ENCODE measurements around the gene B3GNT5.

Gene B3GNT5

DNA sequence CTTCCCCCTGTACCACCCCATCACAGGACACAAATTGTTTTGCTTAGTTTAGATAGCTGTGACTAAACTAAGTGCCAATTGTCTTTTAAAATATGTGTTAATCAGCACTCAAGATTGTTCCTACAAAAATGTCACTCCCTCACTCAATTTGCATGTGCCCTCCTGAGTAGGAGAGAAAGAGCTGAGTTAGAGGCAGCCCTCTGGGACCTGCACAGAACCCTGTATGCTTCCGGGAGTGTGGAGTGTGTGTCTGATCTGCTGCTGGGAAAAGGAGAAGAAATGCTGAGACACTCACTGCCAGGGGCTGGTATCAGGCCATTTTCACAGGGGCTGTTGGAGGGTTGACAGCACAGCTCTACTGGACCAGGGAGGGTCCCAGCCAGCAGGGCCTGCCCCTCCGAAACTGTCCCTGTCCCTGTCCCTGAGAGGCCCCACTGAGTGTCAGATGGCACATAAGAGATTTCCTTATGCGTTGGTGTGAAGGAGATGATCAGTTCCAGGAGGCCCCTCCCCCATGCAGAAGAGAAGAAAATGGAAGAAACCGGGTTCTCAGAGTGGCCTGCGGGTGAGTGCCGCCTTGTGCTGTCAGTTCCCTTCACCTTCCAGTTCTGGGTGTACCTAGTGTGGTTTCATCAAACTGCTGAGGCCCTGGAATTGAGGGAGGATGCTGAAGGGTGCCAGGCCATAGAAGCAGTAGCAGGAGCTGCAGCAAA lies 3.9 kb upstream of the B3GNT5 start:
- H3K4me1 ChIP-seq (ENCODE audit: control insufficient read depth in 5 of 5, insufficient read depth in 5 of 5, low read length in 5 of 5): peaks cover 0 to 18% (median 9%) of the 10 kb centered on the region in 5 donors
- H3K27ac ChIP-seq (ENCODE audit: low read depth, low read length): no peak overlapping the region
- H3K9ac ChIP-seq (ENCODE audit: low read length in 5 of 5): no peak overlapping the region
- no peak overlapping the region for H3K4me3 ChIP-seq (ENCODE audit: low read depth in 1 of 5, low read length in 5 of 5)
- H3K36me3 ChIP-seq (ENCODE audit: control insufficient read depth in 5 of 5, insufficient read depth in 5 of 5, low read length in 5 of 5): no peaks in the 10 kb centered on the region
- no peaks in the 10 kb centered on the region for H3K27me3 ChIP-seq (ENCODE audit: control insufficient read depth in 5 of 5, insufficient read depth in 4 of 5, low read length in 5 of 5)
- H3K9me3 ChIP-seq (ENCODE audit: control insufficient read depth in 5 of 5, low read length in 5 of 5): no peaks in the 10 kb centered on the region

DNA sequence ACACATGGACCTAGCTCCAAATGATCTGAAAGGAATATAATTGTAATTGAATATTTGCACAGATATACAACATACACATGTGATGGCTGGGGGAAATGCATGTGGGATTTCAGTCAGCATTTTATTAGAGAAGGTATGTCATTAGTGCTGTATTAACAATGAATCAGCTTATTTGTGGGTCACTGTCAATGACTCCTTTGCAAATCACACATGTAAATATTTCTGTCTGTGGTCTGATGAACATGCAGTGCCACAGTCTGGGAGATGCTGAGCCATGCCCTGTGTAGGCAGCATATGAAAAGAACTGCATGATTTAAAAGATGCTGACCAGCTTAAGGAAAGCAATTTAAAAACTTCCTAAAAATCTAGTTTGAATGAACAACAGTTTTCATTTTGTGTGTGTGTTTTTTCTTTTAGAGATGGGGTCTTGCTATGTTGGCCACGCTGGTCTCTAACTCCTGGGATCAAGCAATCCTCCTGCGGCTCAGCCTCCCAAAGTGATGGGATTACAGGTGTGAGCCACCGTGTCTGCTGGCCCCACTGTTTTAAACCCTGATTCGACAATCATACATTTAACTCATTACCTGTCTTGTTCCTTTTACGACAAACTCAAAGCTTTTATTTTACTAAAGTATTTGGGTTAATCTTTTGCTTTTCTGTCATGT lies 803 bp upstream of the B3GNT5 start:
- Histone ChIP-seq H3K27ac (ENCODE audit: low read depth, low read length) (no peak overlapping the region), H3K36me3 (ENCODE audit: control insufficient read depth in 5 of 5, insufficient read depth in 5 of 5, low read length in 5 of 5) (no peaks in the 10 kb centered on the region), H3K4me3 (ENCODE audit: low read depth in 1 of 5, low read length in 5 of 5) (peak overlapping the region in 3 of 5 donors; percentile 73 to 92 (median 87)), H3K4me1 (ENCODE audit: control insufficient read depth in 5 of 5, insufficient read depth in 5 of 5, low read length in 5 of 5) (peaks cover 0 to 18% (median 12%) of the 10 kb centered on the region in 5 donors), H3K9ac (ENCODE audit: low read length in 5 of 5) (peak overlapping the region in 1 of 5 donors; percentile 66), H3K27me3 (ENCODE audit: control insufficient read depth in 5 of 5, insufficient read depth in 4 of 5, low read length in 5 of 5) (no peaks in the 10 kb centered on the region), H3K9me3 (ENCODE audit: control insufficient read depth in 5 of 5, low read length in 5 of 5) (no peaks in the 10 kb centered on the region)

DNA sequence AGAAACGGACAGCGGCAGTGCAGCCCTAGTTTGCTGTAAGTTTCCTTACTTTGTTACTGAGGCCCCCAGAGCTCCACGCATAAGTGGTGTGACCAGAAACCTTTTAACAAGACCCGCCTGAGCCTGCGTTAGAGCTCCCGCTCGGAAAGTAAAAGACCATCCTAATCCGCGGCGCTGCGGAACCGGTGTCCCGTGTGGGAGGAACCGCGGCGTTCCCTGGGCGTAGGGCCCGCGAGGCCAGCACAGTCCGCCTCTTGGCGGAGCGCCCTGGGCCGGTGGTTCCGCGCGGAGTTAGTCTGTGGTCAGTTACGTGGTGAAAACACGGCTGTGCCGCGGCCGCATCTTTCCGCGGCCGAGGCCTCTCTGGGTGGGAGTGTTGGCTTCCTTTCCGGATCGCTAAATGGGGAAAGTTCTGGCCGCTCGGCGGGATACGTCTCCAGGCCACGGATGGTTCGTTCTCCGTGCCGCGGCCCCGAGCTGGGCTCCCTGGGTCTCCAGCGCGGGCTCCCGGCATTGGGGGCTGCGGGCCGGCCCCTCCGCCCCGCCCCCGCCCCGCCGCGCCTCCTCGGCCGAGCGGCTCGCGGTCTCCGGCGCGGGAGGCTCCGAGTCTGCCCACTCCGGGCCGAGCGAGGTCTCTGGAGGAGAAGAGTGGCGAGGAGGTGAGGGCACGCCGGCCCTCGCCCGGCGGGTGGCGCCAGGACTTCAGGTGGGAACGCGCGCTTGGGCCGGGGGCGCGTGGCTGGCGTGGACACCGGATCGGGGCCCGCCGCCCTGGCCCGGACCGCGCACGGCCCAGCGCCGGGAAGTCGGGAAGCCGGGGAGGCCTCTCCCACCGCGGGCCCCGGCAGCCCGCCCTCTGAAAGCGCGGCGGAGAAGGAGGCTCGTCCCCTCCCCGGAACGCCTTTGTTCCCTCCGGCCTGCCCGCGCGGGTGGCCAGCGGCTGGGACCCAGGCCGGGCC lies 754 bp downstream of the B3GNT5 start:
- H3K9ac ChIP-seq (ENCODE audit: low read length in 5 of 5): peak overlapping the region; percentile 79 to 95 (median 90)
- no peaks in the 10 kb centered on the region for H3K9me3 ChIP-seq (ENCODE audit: control insufficient read depth in 5 of 5, low read length in 5 of 5)
- peak overlapping the region; percentile 73 to 92 (median 87) for H3K4me3 ChIP-seq (ENCODE audit: low read depth in 1 of 5, low read length in 5 of 5)
- no peaks in the 10 kb centered on the region for H3K27me3 ChIP-seq (ENCODE audit: control insufficient read depth in 5 of 5, insufficient read depth in 4 of 5, low read length in 5 of 5)
- H3K27ac ChIP-seq (ENCODE audit: low read depth, low read length): peak overlapping the region; percentile 89
- no peaks in the 10 kb centered on the region for H3K36me3 ChIP-seq (ENCODE audit: control insufficient read depth in 5 of 5, insufficient read depth in 5 of 5, low read length in 5 of 5)
- H3K4me1 ChIP-seq (ENCODE audit: control insufficient read depth in 5 of 5, insufficient read depth in 5 of 5, low read length in 5 of 5): peaks cover 0 to 18% (median 12%) of the 10 kb centered on the region in 5 donors

DNA sequence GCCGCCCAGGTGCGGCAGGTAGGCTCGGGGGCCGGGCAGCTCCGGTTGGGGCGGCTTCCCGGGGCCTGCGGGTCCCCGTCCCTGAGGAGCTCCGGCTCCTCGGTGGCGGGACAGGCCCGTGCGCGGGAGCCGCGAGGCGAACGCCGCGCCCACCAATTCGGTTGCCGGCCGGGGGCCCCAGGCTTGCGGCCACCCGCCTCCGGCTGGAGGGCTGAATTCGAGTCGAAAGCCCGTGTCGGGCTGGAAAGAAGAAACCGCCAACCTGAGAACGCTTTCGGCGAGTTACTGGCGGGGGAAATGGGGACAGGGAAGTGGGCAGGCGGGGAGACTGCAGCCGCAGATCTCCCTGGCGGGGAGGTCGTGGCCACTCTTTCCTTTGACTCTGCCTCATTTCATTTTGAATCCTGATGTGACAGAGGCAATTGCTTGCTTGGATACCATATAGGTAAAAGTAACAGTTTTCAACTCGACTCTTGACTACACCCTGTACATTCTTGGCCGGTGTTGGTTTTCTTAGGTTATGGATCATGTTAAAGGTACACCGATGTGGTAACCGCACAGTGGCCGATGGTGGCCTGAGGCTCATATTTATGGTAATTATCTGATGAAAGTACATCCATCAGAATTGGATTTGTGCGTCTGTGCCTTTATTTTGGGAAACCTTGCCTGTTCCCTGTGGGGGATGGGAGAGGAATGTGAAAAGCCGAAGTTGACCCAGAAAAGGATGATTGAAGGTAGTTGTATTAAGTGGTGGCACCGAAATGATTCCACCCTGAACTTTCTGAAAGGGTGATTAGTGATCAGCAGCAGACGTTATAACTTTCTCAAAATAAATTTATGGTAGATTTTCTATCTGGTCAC lies 1.7 kb downstream of the B3GNT5 start:
- Histone ChIP-seq H3K4me1 (ENCODE audit: control insufficient read depth in 5 of 5, insufficient read depth in 5 of 5, low read length in 5 of 5) (peaks cover 0 to 25% (median 21%) of the 10 kb centered on the region in 5 donors), H3K36me3 (ENCODE audit: control insufficient read depth in 5 of 5, insufficient read depth in 5 of 5, low read length in 5 of 5) (no peaks in the 10 kb centered on the region), H3K27me3 (ENCODE audit: control insufficient read depth in 5 of 5, insufficient read depth in 4 of 5, low read length in 5 of 5) (no peaks in the 10 kb centered on the region), H3K27ac (ENCODE audit: low read depth, low read length) (peak overlapping the region; percentile 89), H3K4me3 (ENCODE audit: low read depth in 1 of 5, low read length in 5 of 5) (peak overlapping the region; percentile 73 to 92 (median 87)), H3K9ac (ENCODE audit: low read length in 5 of 5) (peak overlapping the region; percentile 64 to 92 (median 80)), H3K9me3 (ENCODE audit: control insufficient read depth in 5 of 5, low read length in 5 of 5) (no peaks in the 10 kb centered on the region)

DNA sequence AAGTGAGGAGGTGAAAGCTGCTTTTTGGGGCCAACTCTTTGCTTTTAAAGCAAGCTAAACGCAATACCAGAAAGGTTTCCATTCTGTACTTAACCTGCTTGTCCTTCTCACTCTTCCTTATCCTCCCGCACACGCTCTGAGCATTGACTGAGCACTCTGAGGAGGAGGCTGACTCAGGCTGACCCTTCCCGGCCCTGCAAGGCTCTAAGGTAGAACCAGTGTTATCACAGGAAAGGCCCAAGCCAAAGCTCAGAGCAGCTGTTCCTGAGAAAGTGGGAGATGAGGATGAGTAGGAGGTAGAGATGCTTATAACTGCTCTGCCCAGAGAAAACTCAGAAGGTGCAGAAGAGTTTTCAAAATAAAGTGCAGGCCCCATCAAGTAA lies 2.3 kb downstream of the B3GNT5 start:
- Histone ChIP-seq H3K4me3 (ENCODE audit: low read depth in 1 of 5, low read length in 5 of 5) (peak overlapping the region; percentile 73 to 92 (median 87)), H3K9ac (ENCODE audit: low read length in 5 of 5) (peak overlapping the region in 3 of 5 donors; percentile 64 to 92 (median 80)), H3K9me3 (ENCODE audit: control insufficient read depth in 5 of 5, low read length in 5 of 5) (no peaks in the 10 kb centered on the region), H3K4me1 (ENCODE audit: control insufficient read depth in 5 of 5, insufficient read depth in 5 of 5, low read length in 5 of 5) (peaks cover 0 to 31% (median 27%) of the 10 kb centered on the region in 5 donors), H3K36me3 (ENCODE audit: control insufficient read depth in 5 of 5, insufficient read depth in 5 of 5, low read length in 5 of 5) (no peaks in the 10 kb centered on the region), H3K27ac (ENCODE audit: low read depth, low read length) (peak overlapping the region; percentile 89), H3K27me3 (ENCODE audit: control insufficient read depth in 5 of 5, insufficient read depth in 4 of 5, low read length in 5 of 5) (no peaks in the 10 kb centered on the region)

DNA sequence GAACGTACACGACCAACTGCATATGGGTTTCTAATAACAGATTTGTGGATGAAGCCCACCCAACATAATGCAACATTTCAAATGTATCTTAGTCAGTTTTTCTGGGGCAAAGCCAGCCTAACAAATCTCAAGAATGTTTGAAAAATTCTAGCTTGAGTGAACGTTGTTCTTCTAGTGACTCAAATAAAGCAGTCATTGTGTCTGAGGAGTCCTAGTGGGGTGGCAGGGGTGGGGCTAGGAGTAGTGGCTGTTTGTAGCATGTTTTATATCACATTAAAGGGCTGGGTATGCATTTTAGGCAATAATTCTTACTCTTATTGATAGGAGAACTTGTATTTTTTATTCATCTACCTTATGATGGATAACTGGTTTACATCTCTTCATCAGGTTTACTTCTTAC lies 6.0 kb downstream of the B3GNT5 start:
- H3K4me1 ChIP-seq (ENCODE audit: control insufficient read depth in 5 of 5, insufficient read depth in 5 of 5, low read length in 5 of 5): peaks cover 0 to 43% (median 32%) of the 10 kb centered on the region in 5 donors
- H3K27me3 ChIP-seq (ENCODE audit: control insufficient read depth in 5 of 5, insufficient read depth in 4 of 5, low read length in 5 of 5): no peaks in the 10 kb centered on the region
- H3K27ac ChIP-seq (ENCODE audit: low read depth, low read length): no peak overlapping the region
- no peaks in the 10 kb centered on the region for H3K9me3 ChIP-seq (ENCODE audit: control insufficient read depth in 5 of 5, low read length in 5 of 5)
- H3K36me3 ChIP-seq (ENCODE audit: control insufficient read depth in 5 of 5, insufficient read depth in 5 of 5, low read length in 5 of 5): no peaks in the 10 kb centered on the region
- no peak overlapping the region for H3K9ac ChIP-seq (ENCODE audit: low read length in 5 of 5)
- H3K4me3 ChIP-seq (ENCODE audit: low read depth in 1 of 5, low read length in 5 of 5): no peak overlapping the region

DNA sequence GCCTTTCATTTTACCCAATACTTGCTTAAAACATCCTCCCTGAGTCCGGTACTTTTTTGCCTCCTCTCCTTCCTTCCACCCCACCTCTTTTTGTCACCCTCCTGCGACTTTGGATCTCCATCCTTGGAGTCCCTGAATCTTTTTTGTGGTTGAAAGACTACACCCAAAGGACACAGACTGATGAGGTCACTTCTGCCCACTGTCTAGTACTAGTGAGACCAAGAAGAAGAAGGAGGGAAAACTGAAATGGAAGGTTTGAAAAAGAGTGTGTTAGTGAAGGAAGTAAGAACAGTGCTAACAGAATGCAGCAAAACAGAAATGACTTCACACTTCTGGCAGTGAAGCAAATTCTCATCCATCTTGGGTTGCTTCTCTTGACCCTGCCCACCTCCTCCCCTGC lies 6.6 kb downstream of the B3GNT5 start:
- Histone ChIP-seq H3K9ac (ENCODE audit: low read length in 5 of 5) (no peak overlapping the region), H3K9me3 (ENCODE audit: control insufficient read depth in 5 of 5, low read length in 5 of 5) (no peaks in the 10 kb centered on the region), H3K36me3 (ENCODE audit: control insufficient read depth in 5 of 5, insufficient read depth in 5 of 5, low read length in 5 of 5) (no peaks in the 10 kb centered on the region), H3K27ac (ENCODE audit: low read depth, low read length) (peak overlapping the region; percentile 15), H3K4me1 (ENCODE audit: control insufficient read depth in 5 of 5, insufficient read depth in 5 of 5, low read length in 5 of 5) (peaks cover 0 to 44% (median 31%) of the 10 kb centered on the region in 5 donors), H3K4me3 (ENCODE audit: low read depth in 1 of 5, low read length in 5 of 5) (peak overlapping the region in 1 of 5 donors; percentile 13), H3K27me3 (ENCODE audit: control insufficient read depth in 5 of 5, insufficient read depth in 4 of 5, low read length in 5 of 5) (no peaks in the 10 kb centered on the region)

DNA sequence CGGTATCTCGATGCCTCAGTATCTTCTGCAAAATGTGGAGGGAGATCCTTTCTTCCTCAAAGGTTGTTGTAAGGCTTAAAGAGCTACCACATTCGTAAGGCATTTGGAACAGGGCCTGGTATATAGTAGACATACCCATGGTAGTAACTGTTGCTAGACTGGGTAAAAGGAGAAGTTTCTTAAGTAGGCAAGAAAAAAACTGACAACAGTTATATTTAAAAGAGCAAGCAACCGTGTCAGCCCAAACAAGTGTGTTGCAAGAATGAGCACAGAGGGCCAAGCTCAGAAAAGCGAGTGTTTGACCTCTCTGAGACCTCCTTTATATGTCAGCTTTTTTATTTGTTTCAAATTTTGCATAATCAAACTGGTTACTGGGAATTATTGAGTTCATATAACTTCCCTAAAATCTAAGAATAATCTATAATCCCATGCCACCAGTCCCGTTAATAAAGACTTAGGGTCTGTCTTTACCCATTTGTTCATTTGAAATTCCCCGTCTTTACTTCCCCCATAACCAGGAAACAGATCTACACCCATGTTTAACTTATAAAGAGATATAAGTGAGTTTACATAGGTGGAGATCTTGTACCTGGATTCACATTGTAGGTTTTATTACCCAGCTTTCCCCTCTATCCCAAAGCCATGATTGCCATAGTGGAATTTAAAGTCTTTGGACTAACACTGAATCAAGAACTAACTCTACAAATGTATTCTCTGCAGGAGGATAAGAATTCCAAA lies 7.3 kb downstream of the B3GNT5 start:
- H3K4me3 ChIP-seq (ENCODE audit: low read depth in 1 of 5, low read length in 5 of 5): peak overlapping the region in 1 of 5 donors; percentile 13
- H3K27me3 ChIP-seq (ENCODE audit: control insufficient read depth in 5 of 5, insufficient read depth in 4 of 5, low read length in 5 of 5): no peaks in the 10 kb centered on the region
- H3K9me3 ChIP-seq (ENCODE audit: control insufficient read depth in 5 of 5, low read length in 5 of 5): no peaks in the 10 kb centered on the region
- peaks cover 0 to 43% (median 33%) of the 10 kb centered on the region in 5 donors for H3K4me1 ChIP-seq (ENCODE audit: control insufficient read depth in 5 of 5, insufficient read depth in 5 of 5, low read length in 5 of 5)
- H3K36me3 ChIP-seq (ENCODE audit: control insufficient read depth in 5 of 5, insufficient read depth in 5 of 5, low read length in 5 of 5): no peaks in the 10 kb centered on the region
- H3K27ac ChIP-seq (ENCODE audit: low read depth, low read length): peak overlapping the region; percentile 15
- H3K9ac ChIP-seq (ENCODE audit: low read length in 5 of 5): peak overlapping the region in 1 of 5 donors; percentile 46
